ENCODE data around the gene MCCD1. TPM values are rescaled to one million over a fixed set of nuclear protein-coding genes. Genes with fewer than 3 reads are reported as not detected.
A peak's percentile ranks its signal among the peaks of the same experiment; 100 is the strongest.

The MCCD1 gene
- total and polyA plus RNA-seq, 2 experiments from 2014 or later: not detected

DNA sequence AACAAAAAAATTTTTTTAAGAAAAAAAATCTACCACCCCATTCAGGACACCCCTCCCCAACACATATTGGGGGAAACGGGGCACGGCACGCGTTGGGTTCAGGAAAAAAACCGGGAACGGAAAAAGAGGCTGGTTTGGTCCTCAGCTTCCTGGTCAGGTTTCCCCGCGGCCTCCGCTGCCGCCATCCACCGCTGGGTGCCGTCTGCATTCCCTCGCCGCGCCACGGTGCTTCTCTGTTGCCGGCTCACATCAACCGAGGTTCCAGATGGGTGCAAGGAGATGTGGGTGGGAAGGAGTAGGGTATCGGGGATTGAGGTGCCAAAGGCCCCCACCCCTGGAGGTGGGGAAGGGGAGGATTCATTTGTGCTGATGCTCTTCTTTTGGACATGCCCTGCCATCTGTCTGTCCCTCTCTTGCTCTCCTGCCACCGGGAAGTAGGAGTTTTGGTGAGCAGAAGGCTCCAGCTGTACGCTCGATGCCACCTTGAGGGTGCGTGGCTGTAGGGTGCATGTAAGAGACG is 5.8 kb downstream of the MCCD1 start (continued):
- TF ChIP-seq, protein P1, sequence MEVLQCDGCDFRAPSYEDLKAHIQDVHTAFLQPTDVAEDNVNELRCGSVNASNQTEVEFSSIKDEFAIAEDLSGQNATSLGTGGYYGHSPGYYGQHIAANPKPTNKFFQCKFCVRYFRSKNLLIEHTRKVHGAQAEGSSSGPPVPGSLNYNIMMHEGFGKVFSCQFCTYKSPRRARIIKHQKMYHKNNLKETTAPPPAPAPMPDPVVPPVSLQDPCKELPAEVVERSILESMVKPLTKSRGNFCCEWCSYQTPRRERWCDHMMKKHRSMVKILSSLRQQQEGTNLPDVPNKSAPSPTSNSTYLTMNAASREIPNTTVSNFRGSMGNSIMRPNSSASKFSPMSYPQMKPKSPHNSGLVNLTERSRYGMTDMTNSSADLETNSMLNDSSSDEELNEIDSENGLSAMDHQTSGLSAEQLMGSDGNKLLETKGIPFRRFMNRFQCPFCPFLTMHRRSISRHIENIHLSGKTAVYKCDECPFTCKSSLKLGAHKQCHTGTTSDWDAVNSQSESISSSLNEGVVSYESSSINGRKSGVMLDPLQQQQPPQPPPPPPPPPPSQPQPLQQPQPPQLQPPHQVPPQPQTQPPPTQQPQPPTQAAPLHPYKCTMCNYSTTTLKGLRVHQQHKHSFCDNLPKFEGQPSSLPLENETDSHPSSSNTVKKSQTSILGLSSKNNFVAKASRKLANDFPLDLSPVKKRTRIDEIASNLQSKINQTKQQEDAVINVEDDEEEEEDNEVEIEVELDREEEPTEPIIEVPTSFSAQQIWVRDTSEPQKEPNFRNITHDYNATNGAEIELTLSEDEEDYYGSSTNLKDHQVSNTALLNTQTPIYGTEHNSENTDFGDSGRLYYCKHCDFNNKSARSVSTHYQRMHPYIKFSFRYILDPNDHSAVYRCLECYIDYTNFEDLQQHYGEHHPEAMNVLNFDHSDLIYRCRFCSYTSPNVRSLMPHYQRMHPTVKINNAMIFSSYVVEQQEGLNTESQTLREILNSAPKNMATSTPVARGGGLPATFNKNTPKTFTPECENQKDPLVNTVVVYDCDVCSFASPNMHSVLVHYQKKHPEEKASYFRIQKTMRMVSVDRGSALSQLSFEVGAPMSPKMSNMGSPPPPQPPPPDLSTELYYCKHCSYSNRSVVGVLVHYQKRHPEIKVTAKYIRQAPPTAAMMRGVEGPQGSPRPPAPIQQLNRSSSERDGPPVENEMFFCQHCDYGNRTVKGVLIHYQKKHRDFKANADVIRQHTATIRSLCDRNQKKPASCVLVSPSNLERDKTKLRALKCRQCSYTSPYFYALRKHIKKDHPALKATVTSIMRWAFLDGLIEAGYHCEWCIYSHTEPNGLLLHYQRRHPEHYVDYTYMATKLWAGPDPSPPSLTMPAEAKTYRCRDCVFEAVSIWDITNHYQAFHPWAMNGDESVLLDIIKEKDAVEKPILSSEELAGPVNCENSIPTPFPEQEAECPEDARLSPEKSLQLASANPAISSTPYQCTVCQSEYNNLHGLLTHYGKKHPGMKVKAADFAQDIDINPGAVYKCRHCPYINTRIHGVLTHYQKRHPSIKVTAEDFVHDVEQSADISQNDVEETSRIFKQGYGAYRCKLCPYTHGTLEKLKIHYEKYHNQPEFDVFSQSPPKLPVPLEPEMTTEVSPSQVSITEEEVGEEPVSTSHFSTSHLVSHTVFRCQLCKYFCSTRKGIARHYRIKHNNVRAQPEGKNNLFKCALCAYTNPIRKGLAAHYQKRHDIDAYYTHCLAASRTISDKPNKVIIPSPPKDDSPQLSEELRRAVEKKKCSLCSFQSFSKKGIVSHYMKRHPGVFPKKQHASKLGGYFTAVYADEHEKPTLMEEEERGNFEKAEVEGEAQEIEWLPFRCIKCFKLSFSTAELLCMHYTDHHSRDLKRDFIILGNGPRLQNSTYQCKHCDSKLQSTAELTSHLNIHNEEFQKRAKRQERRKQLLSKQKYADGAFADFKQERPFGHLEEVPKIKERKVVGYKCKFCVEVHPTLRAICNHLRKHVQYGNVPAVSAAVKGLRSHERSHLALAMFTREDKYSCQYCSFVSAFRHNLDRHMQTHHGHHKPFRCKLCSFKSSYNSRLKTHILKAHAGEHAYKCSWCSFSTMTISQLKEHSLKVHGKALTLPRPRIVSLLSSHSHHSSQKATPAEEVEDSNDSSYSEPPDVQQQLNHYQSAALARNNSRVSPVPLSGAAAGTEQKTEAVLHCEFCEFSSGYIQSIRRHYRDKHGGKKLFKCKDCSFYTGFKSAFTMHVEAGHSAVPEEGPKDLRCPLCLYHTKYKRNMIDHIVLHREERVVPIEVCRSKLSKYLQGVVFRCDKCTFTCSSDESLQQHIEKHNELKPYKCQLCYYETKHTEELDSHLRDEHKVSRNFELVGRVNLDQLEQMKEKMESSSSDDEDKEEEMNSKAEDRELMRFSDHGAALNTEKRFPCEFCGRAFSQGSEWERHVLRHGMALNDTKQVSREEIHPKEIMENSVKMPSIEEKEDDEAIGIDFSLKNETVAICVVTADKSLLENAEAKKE (CRISPR knock-in tag; IDR thresholded peaks at IDR 0.05): no peak

DNA sequence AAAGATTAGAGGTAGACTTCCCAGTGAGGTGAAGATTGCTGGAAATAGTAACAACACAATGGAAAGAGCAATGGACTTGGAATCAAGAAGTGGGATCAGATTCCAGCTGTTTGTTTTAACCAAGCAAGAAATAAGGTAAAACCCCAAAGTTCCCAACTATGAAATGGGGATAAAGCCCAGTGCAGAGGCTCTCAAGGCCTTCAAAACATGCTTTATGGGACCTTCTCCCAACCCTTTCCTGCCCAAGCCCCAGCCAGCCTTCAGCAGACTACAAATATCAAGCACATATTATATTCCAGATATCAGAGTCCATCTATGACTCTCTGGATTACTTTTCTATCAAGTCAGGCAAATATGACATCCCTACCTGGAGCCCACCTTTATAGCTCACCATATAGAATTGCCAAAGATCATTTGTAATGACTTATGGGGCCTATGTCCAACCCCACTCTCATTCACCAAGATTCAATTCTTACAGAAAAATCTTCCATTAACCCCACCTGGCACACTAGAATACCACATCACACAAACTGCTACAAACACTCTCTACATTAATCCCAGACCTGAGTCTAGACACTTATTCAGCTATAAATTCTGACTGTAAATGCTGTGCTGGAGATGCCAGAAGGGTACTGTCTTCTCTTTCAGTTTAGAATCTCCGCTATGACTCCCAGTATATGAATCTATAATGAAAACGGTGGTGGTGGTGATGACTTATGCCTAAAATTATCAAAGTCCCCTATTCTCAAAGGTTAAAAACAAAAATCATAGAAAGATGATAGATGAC is 7.0 kb downstream of the MCCD1 start:
- Histone ChIP-seq H3K27ac (ENCODE audit: low read depth) (peak overlapping the region; percentile 6; the same call in 1 of the 2 replicates), H3K4me2 (no peak overlapping the region), H3K9me2 (ENCODE audit: insufficient read depth) (no peaks in the 10 kb centered on the region), H3K79me2 (replicated peaks; ENCODE audit: insufficient read depth) (peaks cover 88% of the 10 kb centered on the region), H3K4me1 (ENCODE audit: insufficient read depth) (peaks cover 17% of the 10 kb centered on the region), H4K20me1 (replicated peaks; ENCODE audit: insufficient read depth) (peaks cover 88% of the 10 kb centered on the region), H2AFZ (no peak overlapping the region), H3K27me3 (ENCODE audit: insufficient read depth) (no peaks in the 10 kb centered on the region), H3F3A (replicated peaks; ENCODE audit: low read depth) (peaks cover 78% of the 10 kb centered on the region), H3K36me3 (ENCODE audit: insufficient read depth) (peaks cover 95% of the 10 kb centered on the region), H3K4me3 (no peak overlapping the region)
- Mint-ChIP-seq H3K4me3 (peak overlapping the region; percentile 13; the same call in 1 of the 3 replicates), H3K27ac (no peak overlapping the region), H3K27me3 (ENCODE audit: insufficient read depth, low read depth, poor library complexity) (peaks cover 13% of the 10 kb centered on the region), H3K9me3 (no peaks in the 10 kb centered on the region), H3K36me3 (ENCODE audit: low read depth) (peaks cover 100% of the 10 kb centered on the region), H3K4me1 (peaks cover 53% of the 10 kb centered on the region)
- DNase-seq (ENCODE audit: low spot score) (no peak), ATAC-seq (no peak)
- TF ChIP-seq, protein P1 (CRISPR knock-in tag; IDR thresholded peaks at IDR 0.05): no peak
- no peak for TF ChIP-seq CREB1 (CRISPR knock-in tag; IDR thresholded peaks at IDR 0.05; ENCODE audit: low read depth)
- TF ChIP-seq, protein P2, sequence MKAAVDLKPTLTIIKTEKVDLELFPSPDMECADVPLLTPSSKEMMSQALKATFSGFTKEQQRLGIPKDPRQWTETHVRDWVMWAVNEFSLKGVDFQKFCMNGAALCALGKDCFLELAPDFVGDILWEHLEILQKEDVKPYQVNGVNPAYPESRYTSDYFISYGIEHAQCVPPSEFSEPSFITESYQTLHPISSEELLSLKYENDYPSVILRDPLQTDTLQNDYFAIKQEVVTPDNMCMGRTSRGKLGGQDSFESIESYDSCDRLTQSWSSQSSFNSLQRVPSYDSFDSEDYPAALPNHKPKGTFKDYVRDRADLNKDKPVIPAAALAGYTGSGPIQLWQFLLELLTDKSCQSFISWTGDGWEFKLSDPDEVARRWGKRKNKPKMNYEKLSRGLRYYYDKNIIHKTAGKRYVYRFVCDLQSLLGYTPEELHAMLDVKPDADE (IDR thresholded peaks at IDR 0.05): no peak

Data from GM23338 (cell line).